HL-60 (cell line): ENCODE data around the gene CCDC127.

Source experiments
- DNase-seq, 2 experiments: peaks; one replicate each; pipeline ENCODE4 v3.0.0-alpha.2; 2010 to 2020; ENCODE audit warnings: low read depth in 1 of 2, low spot score in 1 of 2
- H3K27ac ChIP-seq: fragments of 250-450 bp; sonication (Bioruptor Pico); replicated peaks from 2 replicates; pipeline ENCODE4 v1.5.1; 2020; ENCODE audit warnings: mild to moderate bottlenecking, moderate library complexity
- H3K27me3 ChIP-seq: fragments of 250-450 bp; sonication (Bioruptor Pico); 2 replicates; pipeline ENCODE4 v1.5.1; 2021; ENCODE audit warnings: mild to moderate bottlenecking, moderate library complexity; ENCODE audit not compliant: insufficient read depth, poor library complexity, severe bottlenecking
- H3K4me3 ChIP-seq: replicated peaks from 2 replicates; pipeline ENCODE4 v1.5.1; 2011; ENCODE audit warnings: mild to moderate bottlenecking, control low read depth, low read length; ENCODE audit not compliant: insufficient read depth
- CTCF ChIP-seq: IDR thresholded peaks from one replicate; pipeline ENCODE4 v1.5.1; 2011; ENCODE audit warnings: low read length, control low read depth, inconsistent platforms; ENCODE audit not compliant: insufficient read depth
- GABPA ChIP-seq: IDR thresholded peaks from 2 replicates; pipeline ENCODE4 v1.6.1; 2012; ENCODE audit warnings: low read depth
- POLR2AphosphoS5 ChIP-seq: IDR thresholded peaks from 2 replicates; pipeline ENCODE4 v1.6.1; 2012; ENCODE audit warnings: low read depth
- REST ChIP-seq: IDR thresholded peaks from 2 replicates; pipeline ENCODE4 v1.6.1; 2012; ENCODE audit warnings: low read depth; ENCODE audit not compliant: insufficient replicate concordance
- SPI1 ChIP-seq: IDR thresholded peaks from 2 replicates; pipeline ENCODE4 v1.6.1; 2012; ENCODE audit warnings: low read depth, mild to moderate bottlenecking, borderline replicate concordance

Gene CCDC127

GRCh38 chr5:204966-205670, 12.8 kb downstream of the CCDC127 start:
- H3K27me3 ChIP-seq, result no peaks in the 10 kb centered on the region
- DNase-seq, result no peak
- TF ChIP-seq POLR2AphosphoS5 (no peak), REST (no peak), GABPA (no peak), SPI1 (no peak), CTCF (no peak)
- H3K4me3 ChIP-seq, result no peak overlapping the region
- H3K27ac ChIP-seq, result no peak overlapping the region

- TF ChIP-seq POLR2AphosphoS5 (no peak), SPI1 (no peak), CTCF (no peak), GABPA (no peak), REST (no peak)
- Histone ChIP-seq H3K27me3 (no peaks in the 10 kb centered on the region), H3K27ac (no peak overlapping the region), H3K4me3 (no peak overlapping the region)
- DNase-seq, result no peak
These were observed 13.5 kb downstream of the CCDC127 start for GRCh38 chr5:204462-204861.

- TF ChIP-seq REST, result no peak
- DNase-seq, result no peak
- H3K27ac ChIP-seq, result no peak overlapping the region
- H3K27me3 ChIP-seq, result no peaks in the 10 kb centered on the region
- no peak overlapping the region for H3K4me3 ChIP-seq
These were observed 14.0 kb downstream of the CCDC127 start for GRCh38 chr5:204001-204400.
